H9 (cell line): Measurements from ENCODE around the gene PDXP. TPM values are rescaled to one million over a fixed set of nuclear protein-coding genes. Genes with fewer than 3 reads are reported as not detected.

ENCODE experiments used
- DNase-seq: peaks from one replicate; pipeline ENCODE4 v3.0.0-alpha.2; 2017
- H2AFZ ChIP-seq: one replicate; pipeline ENCODE4 v1.6.1; 2013; ENCODE audit warnings: mild to moderate bottlenecking, low read length, control low read depth, moderate library complexity
- H2AK5ac ChIP-seq: 2 replicates; pipeline ENCODE4 v1.6.1; 2013; ENCODE audit warnings: low read length, control low read depth, mixed read lengths; ENCODE audit not compliant: insufficient read length
- H2BK120ac ChIP-seq: one replicate; pipeline ENCODE4 v1.6.1; 2013; ENCODE audit warnings: low read depth, mild to moderate bottlenecking, low read length, control low read depth, inconsistent platforms; ENCODE audit not compliant: poor library complexity, severe bottlenecking
- H2BK12ac ChIP-seq: 2 replicates; pipeline ENCODE4 v1.6.1; 2013; ENCODE audit warnings: low read length, control low read depth, mixed read lengths, low read depth; ENCODE audit not compliant: insufficient read length
- H2BK15ac ChIP-seq: 2 replicates; pipeline ENCODE4 v1.6.1; 2013; ENCODE audit warnings: low read depth, low read length, control low read depth
- H2BK20ac ChIP-seq: one replicate; pipeline ENCODE4 v1.6.1; 2013; ENCODE audit warnings: low read depth, mild to moderate bottlenecking, low read length, control low read depth, inconsistent platforms; ENCODE audit not compliant: poor library complexity, severe bottlenecking
- H2BK5ac ChIP-seq: 2 replicates; pipeline ENCODE4 v1.6.1; 2013; ENCODE audit warnings: low read length, control low read depth, mixed read lengths; ENCODE audit not compliant: insufficient read length
- H3K14ac ChIP-seq: 2 replicates; pipeline ENCODE4 v1.6.1; 2013; ENCODE audit warnings: low read length, control low read depth; ENCODE audit not compliant: insufficient read depth
- H3K18ac ChIP-seq: 2 replicates; pipeline ENCODE4 v1.6.1; 2013; ENCODE audit warnings: low read depth, mild to moderate bottlenecking, mixed read lengths, low read length, control low read depth; ENCODE audit not compliant: insufficient read length
- H3K23ac ChIP-seq: 2 replicates; pipeline ENCODE4 v1.6.1; 2013; ENCODE audit warnings: low read length, control low read depth, mixed read lengths, low read depth; ENCODE audit not compliant: insufficient read length
- H3K23me2 ChIP-seq: 2 replicates; pipeline ENCODE4 v1.6.1; 2013; ENCODE audit warnings: low read depth, mild to moderate bottlenecking, mixed read lengths, low read length, control low read depth; ENCODE audit not compliant: insufficient read length, poor library complexity, severe bottlenecking
- H3K27ac ChIP-seq: 2 replicates; pipeline ENCODE4 v1.5.1; 2013; ENCODE audit warnings: low read length, control low read depth, mixed read lengths, low read depth; ENCODE audit not compliant: insufficient read length
- H3K27me3 ChIP-seq: 2 replicates; pipeline ENCODE4 v1.6.1; 2013; ENCODE audit warnings: low read length, control low read depth, inconsistent platforms; ENCODE audit not compliant: insufficient read depth
- H3K4ac ChIP-seq: 2 replicates; pipeline ENCODE4 v1.6.1; 2013; ENCODE audit warnings: low read depth, mild to moderate bottlenecking, control low read depth, inconsistent platforms, low read length, moderate library complexity
- H3K4me1 ChIP-seq: 2 replicates; pipeline ENCODE4 v1.6.1; 2013; ENCODE audit warnings: low read length, control low read depth, inconsistent platforms; ENCODE audit not compliant: insufficient read depth
- H3K4me2 ChIP-seq: 2 replicates; pipeline ENCODE4 v1.6.1; 2013; ENCODE audit warnings: low read length, control low read depth, mixed read lengths; ENCODE audit not compliant: insufficient read length, insufficient read depth
- H3K56ac ChIP-seq: 2 replicates; pipeline ENCODE4 v1.6.1; 2013; ENCODE audit warnings: low read depth, mild to moderate bottlenecking, mixed read lengths, low read length, control low read depth; ENCODE audit not compliant: insufficient read length
- H3K79me1 ChIP-seq: 2 replicates; pipeline ENCODE4 v1.6.1; 2013; ENCODE audit warnings: low read depth, mild to moderate bottlenecking, moderate library complexity, low read length, control low read depth, inconsistent platforms; ENCODE audit not compliant: insufficient read depth, poor library complexity, severe bottlenecking
- H3K79me2 ChIP-seq: 2 replicates; pipeline ENCODE4 v1.6.1; 2013; ENCODE audit warnings: low read length, control low read depth, inconsistent platforms; ENCODE audit not compliant: insufficient read depth
- H3K9ac ChIP-seq: 2 replicates; pipeline ENCODE4 v1.6.1; 2013; ENCODE audit warnings: low read length, control low read depth, mixed read lengths; ENCODE audit not compliant: insufficient read length; ENCODE audit errors: extremely low read depth
- H3K9me3 ChIP-seq: one replicate; pipeline ENCODE4 v1.6.1; 2013; ENCODE audit warnings: low read depth, low read length, inconsistent platforms; ENCODE audit not compliant: control insufficient read depth
- H3T11ph ChIP-seq: one replicate; pipeline ENCODE4 v1.6.1; 2013; ENCODE audit warnings: mild to moderate bottlenecking, low read length, control low read depth, inconsistent platforms
- H4K20me1 ChIP-seq: one replicate; pipeline ENCODE4 v1.6.1; 2013; ENCODE audit not compliant: control insufficient read depth, insufficient read length, insufficient read depth
- H4K5ac ChIP-seq: 2 replicates; pipeline ENCODE4 v1.6.1; 2013; ENCODE audit warnings: low read depth, mild to moderate bottlenecking, mixed read lengths, low read length, control low read depth; ENCODE audit not compliant: insufficient read length
- H4K8ac ChIP-seq: replicated peaks from 2 replicates; pipeline ENCODE4 v1.6.1; 2013; ENCODE audit warnings: low read length, control low read depth, mixed read lengths, low read depth; ENCODE audit not compliant: insufficient read length
- H4K91ac ChIP-seq: 2 replicates; pipeline ENCODE4 v1.6.1; 2013; ENCODE audit warnings: low read depth, mild to moderate bottlenecking, moderate library complexity, mixed read lengths, low read length, control low read depth; ENCODE audit not compliant: insufficient read length
- H3K27ac Mint-ChIP-seq, 3 experiments: 2 replicates in 2 of 3; 3 replicates in 1 of 3; pipeline ENCODE4 v1.8.0; 2020 to 2021; ENCODE audit warnings: mixed read lengths in 3 of 3, mild to moderate bottlenecking in 1 of 3, moderate library complexity in 1 of 3
- H3K27me3 Mint-ChIP-seq: 2 replicates; pipeline ENCODE4 v1.8.0; 2021; ENCODE audit warnings: low read depth, mild to moderate bottlenecking, moderate library complexity, mixed read lengths
- H3K36me3 Mint-ChIP-seq, 3 experiments: 2 replicates in 2 of 3; 3 replicates in 1 of 3; pipeline ENCODE4 v1.8.0; 2020 to 2021; ENCODE audit warnings: low read depth in 3 of 3, mixed read lengths in 3 of 3; ENCODE audit not compliant: insufficient read depth in 1 of 3
- H3K4me1 Mint-ChIP-seq, 2 experiments: 2 replicates each; pipeline ENCODE4 v1.8.0; 2020; ENCODE audit warnings: mixed read lengths in 2 of 2
- H3K4me3 Mint-ChIP-seq, 2 experiments: 2 replicates in 1 of 2; 3 replicates in 1 of 2; pipeline ENCODE4 v1.8.0; 2020 to 2021; ENCODE audit warnings: mild to moderate bottlenecking in 2 of 2, mixed read lengths in 2 of 2, moderate library complexity in 1 of 2
- H3K9me3 Mint-ChIP-seq, 2 experiments: 2 replicates in 1 of 2; 3 replicates in 1 of 2; pipeline ENCODE4 v1.8.0; 2020; ENCODE audit warnings: mild to moderate bottlenecking in 2 of 2, mixed read lengths in 2 of 2, moderate library complexity in 1 of 2
- WGBS: extraction: QIAGEN DNeasy Blood & Tissue Kit; methylation state at CpG from one replicate; pipeline ENCODE4 v1.1.7; 2013; ENCODE audit warnings: missing lambda C conversion rate, low lambda C conversion rate, mixed read lengths; ENCODE audit not compliant: insufficient read length; ENCODE audit errors: extremely low coverage; 5-methylcytosine and 5-hydroxymethylcytosine counted together
- total RNA-seq: library from RNA; stranded (reverse); gene quantifications from 2 replicates; pipeline ENCODE4 v1.2.1, GENCODE V29; 2021
- TF ChIP-seq, protein P1 (sequence below): fragments of 200-600 bp; sonication (generic); conservative IDR thresholded peaks from 3 replicates; pipeline ENCODE4 v1.8.0; 2021; ENCODE audit warnings: antibody characterized with exemption, mild to moderate bottlenecking

The PDXP gene
- total RNA-seq, 1 experiment from 2014 or later = 41.0 TPM

DNA sequence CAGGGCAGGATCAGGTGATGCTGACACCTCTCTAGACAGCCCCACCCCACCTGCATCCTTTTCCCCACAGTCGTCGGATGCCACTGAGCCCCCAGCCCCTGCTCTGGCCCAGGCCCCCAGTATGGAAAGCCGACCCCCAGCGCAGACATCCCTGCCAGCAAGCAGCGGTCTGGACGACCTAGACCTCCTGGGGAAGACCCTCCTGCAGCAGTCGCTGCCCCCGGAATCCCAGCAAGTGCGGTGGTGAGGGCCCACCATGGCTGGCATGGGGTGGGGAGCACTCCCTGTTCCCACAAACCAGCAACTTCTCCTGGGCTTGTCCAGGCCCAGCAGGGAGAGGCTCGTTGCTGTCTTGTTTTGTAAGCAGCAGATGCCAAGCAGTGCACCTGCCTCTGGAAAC lies 28.6 kb upstream of the PDXP start:
- H4K20me1 ChIP-seq = no peaks in the 10 kb centered on the region
- H2BK5ac ChIP-seq = no peak overlapping the region
- Mint-ChIP-seq H3K27me3 (no peaks in the 10 kb centered on the region), H3K9me3 (no peaks in the 10 kb centered on the region), H3K27ac (no peak overlapping the region), H3K4me3 (no peak overlapping the region), H3K4me1 (peaks cover 16 to 20% of the 10 kb centered on the region in 2 experiments), H3K36me3 (peaks cover 0 to 21% (median 17%) of the 10 kb centered on the region in 3 experiments; a peak in 5 of 7 replicates)
- no peak overlapping the region for H2BK12ac ChIP-seq
- no peak overlapping the region for H2BK15ac ChIP-seq
- no peak overlapping the region for H3K56ac ChIP-seq
- no peak overlapping the region; the same call in 1 of the 2 replicates for H3K14ac ChIP-seq
- no peaks in the 10 kb centered on the region for H3K23me2 ChIP-seq
- H3K18ac ChIP-seq = no peak overlapping the region
- no peak overlapping the region for H3T11ph ChIP-seq
- H3K27ac ChIP-seq = no peak overlapping the region
- no peak overlapping the region for H2AFZ ChIP-seq
- no peak overlapping the region for H4K5ac ChIP-seq
- no peak overlapping the region for H3K23ac ChIP-seq
- no peak overlapping the region for H3K9ac ChIP-seq
- H2BK120ac ChIP-seq = no peak overlapping the region
- no peaks in the 10 kb centered on the region for H3K27me3 ChIP-seq
- H4K8ac ChIP-seq = no peak overlapping the region
- H4K91ac ChIP-seq = no peak overlapping the region
- TF ChIP-seq, protein P1, sequence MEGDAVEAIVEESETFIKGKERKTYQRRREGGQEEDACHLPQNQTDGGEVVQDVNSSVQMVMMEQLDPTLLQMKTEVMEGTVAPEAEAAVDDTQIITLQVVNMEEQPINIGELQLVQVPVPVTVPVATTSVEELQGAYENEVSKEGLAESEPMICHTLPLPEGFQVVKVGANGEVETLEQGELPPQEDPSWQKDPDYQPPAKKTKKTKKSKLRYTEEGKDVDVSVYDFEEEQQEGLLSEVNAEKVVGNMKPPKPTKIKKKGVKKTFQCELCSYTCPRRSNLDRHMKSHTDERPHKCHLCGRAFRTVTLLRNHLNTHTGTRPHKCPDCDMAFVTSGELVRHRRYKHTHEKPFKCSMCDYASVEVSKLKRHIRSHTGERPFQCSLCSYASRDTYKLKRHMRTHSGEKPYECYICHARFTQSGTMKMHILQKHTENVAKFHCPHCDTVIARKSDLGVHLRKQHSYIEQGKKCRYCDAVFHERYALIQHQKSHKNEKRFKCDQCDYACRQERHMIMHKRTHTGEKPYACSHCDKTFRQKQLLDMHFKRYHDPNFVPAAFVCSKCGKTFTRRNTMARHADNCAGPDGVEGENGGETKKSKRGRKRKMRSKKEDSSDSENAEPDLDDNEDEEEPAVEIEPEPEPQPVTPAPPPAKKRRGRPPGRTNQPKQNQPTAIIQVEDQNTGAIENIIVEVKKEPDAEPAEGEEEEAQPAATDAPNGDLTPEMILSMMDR = no peak
- H3K79me1 ChIP-seq = no peaks in the 10 kb centered on the region
- WGBS = no CpG with 5 or more reads among the region's 10 CpGs
- H3K9me3 ChIP-seq = no peaks in the 10 kb centered on the region
- H3K4me2 ChIP-seq = no peak overlapping the region
- H3K79me2 ChIP-seq = no peaks in the 10 kb centered on the region
- peaks cover 2% of the 10 kb centered on the region; the same call in 1 of the 2 replicates for H3K4me1 ChIP-seq
- no peak overlapping the region for H2BK20ac ChIP-seq
- H3K4ac ChIP-seq = no peak overlapping the region
- DNase-seq = no peak
- H2AK5ac ChIP-seq = no peak overlapping the region
